Measurements from ENCODE around the gene STRN4.
A peak's percentile ranks its signal among the peaks of the same experiment; 100 is the strongest.

STRN4 gene

GRCh38 chr19:46693760-46694159, 52.5 kb downstream of the STRN4 start:
- Histone ChIP-seq H3K27me3 (ENCODE audit: insufficient read depth, poor library complexity, severe bottlenecking) (no peaks in the 10 kb centered on the region), H3K27ac (replicated peaks) (no peak overlapping the region), H3K4me3 (replicated peaks; ENCODE audit: insufficient read depth, low read length) (no peak overlapping the region)
- DNase-seq (ENCODE audit: low read depth in 1 of 2, low spot score in 1 of 2), result no peak
- TF ChIP-seq CTCF (IDR thresholded peaks at IDR 0.05; ENCODE audit: insufficient read depth, low read length) (no peak), REST (IDR thresholded peaks at IDR 0.05; ENCODE audit: insufficient replicate concordance, low read depth) (no peak), SPI1 (IDR thresholded peaks at IDR 0.05; ENCODE audit: borderline replicate concordance, low read depth) (no peak), POLR2AphosphoS5 (IDR thresholded peaks at IDR 0.05; ENCODE audit: low read depth) (no peak), GABPA (IDR thresholded peaks at IDR 0.05; ENCODE audit: low read depth) (no peak)

- TF ChIP-seq REST (IDR thresholded peaks at IDR 0.05; ENCODE audit: insufficient replicate concordance, low read depth), result peak; percentile 84
- TF ChIP-seq CTCF (IDR thresholded peaks at IDR 0.05; ENCODE audit: insufficient read depth, low read length), result no peak
Observed at GRCh38 chr19:46692918-46693722, 53.1 kb downstream of the STRN4 start.

GRCh38 chr19:46691948-46692347, 54.3 kb downstream of the STRN4 start:
- DNase-seq (ENCODE audit: low read depth in 1 of 2, low spot score in 1 of 2), result no peak
- Histone ChIP-seq H3K27me3 (ENCODE audit: insufficient read depth, poor library complexity, severe bottlenecking) (no peaks in the 10 kb centered on the region), H3K4me3 (replicated peaks; ENCODE audit: insufficient read depth, low read length) (no peak overlapping the region), H3K27ac (replicated peaks) (no peak overlapping the region)
- TF ChIP-seq CTCF (IDR thresholded peaks at IDR 0.05; ENCODE audit: insufficient read depth, low read length) (no peak), REST (IDR thresholded peaks at IDR 0.05; ENCODE audit: insufficient replicate concordance, low read depth) (no peak), GABPA (IDR thresholded peaks at IDR 0.05; ENCODE audit: low read depth) (no peak), SPI1 (IDR thresholded peaks at IDR 0.05; ENCODE audit: borderline replicate concordance, low read depth) (no peak)

More at GRCh38 chr19:46692918-46693722, 53.1 kb downstream of the STRN4 start:
- Histone ChIP-seq H3K27me3 (ENCODE audit: insufficient read depth, poor library complexity, severe bottlenecking) (no peaks in the 10 kb centered on the region), H3K27ac (replicated peaks) (no peak overlapping the region), H3K4me3 (replicated peaks; ENCODE audit: insufficient read depth, low read length) (no peak overlapping the region)
- DNase-seq (ENCODE audit: low read depth in 1 of 2, low spot score in 1 of 2), result no peak
